A549 (cell line): Measurements from ENCODE around the gene SGCD. TPM values are rescaled to one million over a fixed set of nuclear protein-coding genes. Genes with fewer than 3 reads are reported as not detected.
A peak's percentile ranks its signal among the peaks of the same experiment; 100 is the strongest.

Experiments
- ATAC-seq, 2 experiments: fragments of 200-7000 bp in 1 of 2; fragments of >200 bp in 1 of 2; cut with Nextera tagmentation in 1 of 2; cut with Tn5 transposase in 1 of 2; 3 replicates each; pipeline versions ENCODE4 v1.8.0 to v1.9.1; 2018 to 2020; ENCODE audit warnings: mild to moderate bottlenecking in 1 of 2, moderate library complexity in 1 of 2
- CTCF ChIA-PET: fragments of 300-600 bp; sonication (Branson Sonifier 250); formaldehyde crosslinking; extraction: SDS; loops from one replicate; lab custom pipeline; 2021; ENCODE audit warnings: antibody characterized with exemption, inconsistent platforms; lab: Yijun Ruan, JAX
- POLR2A ChIA-PET: fragments of 350-600 bp; formaldehyde crosslinking; extraction: SDS; loops from one replicate; lab custom pipeline; 2021; ENCODE audit warnings: antibody characterized with exemption, inconsistent platforms; lab: Yijun Ruan, JAX
- DNase-seq, 2 experiments: peaks; one replicate each; pipeline versions ENCODE4 v3.0.0 to v3.0.0-alpha.2; 2011 to 2016; ENCODE audit warnings: low read depth in 1 of 2, low spot score in 1 of 2
- FAIRE-seq: peaks from 2 replicates; lab custom pipeline; 2011; peaks lifted over from hg19 to GRCh38; lab: Jason Lieb, UNC
- H3K27ac ChIP-seq, 2 experiments: fragments of >200 bp; sonication (Bioruptor Twin); formaldehyde crosslinking; 3 replicates each; pipeline ENCODE4 v1.5.1; 2016 to 2017
- H3K4me1 ChIP-seq: fragments of >200 bp; sonication (Bioruptor Twin); formaldehyde crosslinking; 3 replicates; pipeline ENCODE4 v1.6.1; 2016
- H3K4me2 ChIP-seq: fragments of >200 bp; sonication (Bioruptor Twin); formaldehyde crosslinking; 3 replicates; pipeline ENCODE4 v1.6.1; 2016
- H3K4me3 ChIP-seq: fragments of >200 bp; sonication (Bioruptor Twin); formaldehyde crosslinking; 3 replicates; pipeline ENCODE4 v1.5.1; 2016
- H3K9me3 ChIP-seq: fragments of >200 bp; sonication (Bioruptor Twin); formaldehyde crosslinking; 3 replicates; pipeline ENCODE4 v1.6.1; 2016
- BCL3 ChIP-seq: fragments of >200 bp; sonication (Bioruptor Twin); formaldehyde crosslinking; IDR thresholded peaks from 3 replicates; pipeline ENCODE4 v1.6.1; 2016
- BHLHE40 ChIP-seq: IDR thresholded peaks from 2 replicates; pipeline ENCODE4 v1.6.1; 2012; ENCODE audit warnings: low read depth, low read length, inconsistent platforms
- CBX8 ChIP-seq: fragments of 200-600 bp; sonication (generic); IDR thresholded peaks from 2 replicates; pipeline ENCODE4 v1.6.1; 2016
- CHD2 ChIP-seq: fragments of 150-350 bp; IDR thresholded peaks from 2 replicates; pipeline ENCODE4 v1.6.1; 2014; ENCODE audit warnings: low read length; ENCODE audit not compliant: partially characterized antibody
- E2F6 ChIP-seq: IDR thresholded peaks from 2 replicates; pipeline ENCODE4 v1.6.1; 2012; ENCODE audit warnings: low read depth, borderline replicate concordance
- EHMT2 ChIP-seq: fragments of 200-600 bp; sonication (generic); IDR thresholded peaks from 2 replicates; pipeline ENCODE4 v1.6.1; 2016; ENCODE audit warnings: antibody characterized with exemption, low read depth, mild to moderate bottlenecking, moderate library complexity
- FOSL2 ChIP-seq, 2 experiments: fragments of 450-650 bp in 1 of 2; fragments of >200 bp in 1 of 2; sonication (Bioruptor Twin) in 1 of 2; formaldehyde crosslinking; IDR thresholded peaks; 2 replicates each; pipeline versions ENCODE4 v1.5.0 to v1.6.1; 2016 to 2020; ENCODE audit warnings: mild to moderate bottlenecking in 1 of 2, moderate library complexity in 1 of 2
- GATA3 ChIP-seq: IDR thresholded peaks from 2 replicates; pipeline ENCODE4 v1.6.1; 2012; ENCODE audit warnings: borderline replicate concordance
- HEYL ChIP-seq: fragments of 250-450 bp; sonication (Bioruptor Pico); IDR thresholded peaks from 2 replicates; pipeline ENCODE4 v1.8.0; 2021; ENCODE audit warnings: mild to moderate bottlenecking, moderate library complexity
- HOXA7 ChIP-seq: fragments of 250-450 bp; sonication (Bioruptor Pico); IDR thresholded peaks from 2 replicates; pipeline ENCODE4 v1.5.0; 2020; ENCODE audit warnings: mild to moderate bottlenecking, moderate library complexity
- HOXB13 ChIP-seq: fragments of 250-450 bp; sonication (Bioruptor Pico); IDR thresholded peaks from 2 replicates; pipeline ENCODE4 v1.5.0; 2020; ENCODE audit warnings: low read depth, mild to moderate bottlenecking, moderate library complexity
- JUN ChIP-seq, 2 experiments: fragments of >200 bp; sonication (Bioruptor Twin); formaldehyde crosslinking; IDR thresholded peaks; 2 replicates in 1 of 2; 3 replicates in 1 of 2; pipeline ENCODE4 v1.6.1; 2016 to 2017
- JUNB ChIP-seq: fragments of >200 bp; sonication (Bioruptor Twin); formaldehyde crosslinking; IDR thresholded peaks from 2 replicates; pipeline ENCODE4 v1.6.1; 2016
- KDM1A ChIP-seq: fragments of 200-600 bp; sonication (generic); IDR thresholded peaks from 2 replicates; pipeline ENCODE4 v1.6.1; 2016; ENCODE audit warnings: low read depth, mild to moderate bottlenecking
- MAFK ChIP-seq: fragments of 450-650 bp; IDR thresholded peaks from 2 replicates; pipeline ENCODE4 v1.6.1; 2014; ENCODE audit not compliant: partially characterized antibody
- NR3C1 ChIP-seq: fragments of >200 bp; sonication (Bioruptor Twin); formaldehyde crosslinking; IDR thresholded peaks from 3 replicates; pipeline ENCODE4 v1.6.1; 2017
- RNF2 ChIP-seq: fragments of 200-600 bp; sonication (generic); IDR thresholded peaks from 2 replicates; pipeline ENCODE4 v1.6.1; 2016; ENCODE audit warnings: low read depth, mild to moderate bottlenecking, antibody characterized with exemption, moderate library complexity, borderline replicate concordance
- SMC3 ChIP-seq: fragments of >200 bp; sonication (Bioruptor Twin); formaldehyde crosslinking; IDR thresholded peaks from 3 replicates; pipeline ENCODE4 v1.6.1; 2018; ENCODE audit warnings: inconsistent platforms
- USF2 ChIP-seq: fragments of 450-650 bp; IDR thresholded peaks from 2 replicates; pipeline ENCODE4 v1.6.1; 2014; ENCODE audit warnings: antibody characterized with exemption
- WGBS: methylation state at CpG from one replicate; pipeline ENCODE4 v1.1.6; 2017; ENCODE audit errors: missing lambda C conversion rate; 5-methylcytosine and 5-hydroxymethylcytosine counted together
- polyA plus RNA-seq, 4 experiments: library from polyadenylated mRNA; depleted of rRNA in 3 of 4; stranded (reverse); fragments of >200 nt; fragmentation: RNase III in 1 of 4; extraction: RNeasy Plus Mini Kit Qiagen cat#74134 plus additional on column Dnase treatment in 1 of 4; gene quantifications; 2 replicates in 3 of 4; 3 replicates in 1 of 4; pipeline ENCODE4 v1.2.3, GENCODE V29; 2011 to 2017
- TF ChIP-seq, protein P1 (sequence below): IDR thresholded peaks from 2 replicates; pipeline ENCODE4 v1.6.1; 2012
- TF ChIP-seq, protein P2 (sequence below): fragments of 250-450 bp; sonication (Bioruptor Pico); IDR thresholded peaks from 2 replicates; pipeline ENCODE4 v1.5.0; 2020; ENCODE audit warnings: low read depth, mild to moderate bottlenecking, moderate library complexity
- TF ChIP-seq, protein P3 (sequence below): IDR thresholded peaks from 2 replicates; pipeline ENCODE4 v1.6.1; 2012

The SGCD gene
- polyA plus RNA-seq, 2 of the 4 experiments (the other 2 are of a cell fraction), result 7.6 to 10.6 TPM

GRCh38 chr5:156634301-156634700 is 307.3 kb downstream of the SGCD start:
- ChIA-PET POLR2A (no interaction called here), CTCF (no interaction called here)
- no peaks in the 10 kb centered on the region for H3K4me1 ChIP-seq
- DNase-seq (no peak), ATAC-seq (no peak), FAIRE-seq (no peak)
- H3K4me3 ChIP-seq, result no peak overlapping the region
- TF ChIP-seq KDM1A (no peak), JUN (IDR thresholded peaks at IDR 0.05) (no peak), MAFK (peak; percentile 59)
- H3K4me2 ChIP-seq, result no peak overlapping the region
- no peaks in the 10 kb centered on the region for H3K9me3 ChIP-seq
- H3K27ac ChIP-seq, result no peak overlapping the region
- WGBS, result 83% methylated on average over 2 of the region's 2 CpGs

- no peak overlapping the region for H3K4me3 ChIP-seq
- no peak overlapping the region for H3K27ac ChIP-seq
- POLR2A ChIA-PET, result no interaction called here
- H3K4me1 ChIP-seq, result peaks cover 6% of the 10 kb centered on the region; the same call in 1 of the 3 replicates
- no peak for DNase-seq
- CTCF ChIA-PET, result no interaction called here
- H3K4me2 ChIP-seq, result no peak overlapping the region
- FAIRE-seq, result no peak
- H3K9me3 ChIP-seq, result no peaks in the 10 kb centered on the region
- TF ChIP-seq EHMT2 (no peak), HOXB13 (no peak), HOXA7 (CRISPR knock-in tag) (no peak), JUNB (no peak), CBX8 (no peak), USF2 (no peak), BHLHE40 (no peak), E2F6 (no peak), SMC3 (no peak), MAFK (no peak), GATA3 (no peak), RNF2 (no peak), BCL3 (no peak), FOSL2 (IDR thresholded peaks at IDR 0.05) (no peak), FOSL2 (CRISPR knock-in tag; IDR thresholded peaks at IDR 0.05) (no peak), NR3C1 (no peak), HEYL (CRISPR knock-in tag) (no peak), CHD2 (no peak)
- TF ChIP-seq, protein P1, sequence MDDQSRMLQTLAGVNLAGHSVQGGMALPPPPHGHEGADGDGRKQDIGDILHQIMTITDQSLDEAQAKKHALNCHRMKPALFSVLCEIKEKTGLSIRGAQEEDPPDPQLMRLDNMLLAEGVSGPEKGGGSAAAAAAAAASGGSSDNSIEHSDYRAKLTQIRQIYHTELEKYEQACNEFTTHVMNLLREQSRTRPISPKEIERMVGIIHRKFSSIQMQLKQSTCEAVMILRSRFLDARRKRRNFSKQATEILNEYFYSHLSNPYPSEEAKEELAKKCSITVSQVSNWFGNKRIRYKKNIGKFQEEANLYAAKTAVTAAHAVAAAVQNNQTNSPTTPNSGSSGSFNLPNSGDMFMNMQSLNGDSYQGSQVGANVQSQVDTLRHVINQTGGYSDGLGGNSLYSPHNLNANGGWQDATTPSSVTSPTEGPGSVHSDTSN, result no peak
- TF ChIP-seq, protein P2, sequence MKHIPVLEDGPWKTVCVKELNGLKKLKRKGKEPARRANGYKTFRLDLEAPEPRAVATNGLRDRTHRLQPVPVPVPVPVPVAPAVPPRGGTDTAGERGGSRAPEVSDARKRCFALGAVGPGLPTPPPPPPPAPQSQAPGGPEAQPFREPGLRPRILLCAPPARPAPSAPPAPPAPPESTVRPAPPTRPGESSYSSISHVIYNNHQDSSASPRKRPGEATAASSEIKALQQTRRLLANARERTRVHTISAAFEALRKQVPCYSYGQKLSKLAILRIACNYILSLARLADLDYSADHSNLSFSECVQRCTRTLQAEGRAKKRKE, result no peak
- TF ChIP-seq, protein P3, sequence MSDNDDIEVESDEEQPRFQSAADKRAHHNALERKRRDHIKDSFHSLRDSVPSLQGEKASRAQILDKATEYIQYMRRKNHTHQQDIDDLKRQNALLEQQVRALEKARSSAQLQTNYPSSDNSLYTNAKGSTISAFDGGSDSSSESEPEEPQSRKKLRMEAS, result no peak
- WGBS, result 62% methylated on average over 3 of the region's 3 CpGs
- no peak for ATAC-seq
Measured at GRCh38 chr5:156640691-156641241, 313.8 kb downstream of the SGCD start.
